Activated CD8-positive, alpha-beta memory T cell treated with anti-CD3 and anti-CD28 coated beads, Interleukin-2, amount 50 U/mL, for 24 hours (primary cell): ENCODE measurements around the gene DUOX2.

Source experiments
- DNase-seq: peaks from one replicate; pipeline ENCODE4 v3.0.0-alpha.2; 2020; ENCODE audit errors: extremely low read depth

DUOX2 gene

GRCh38 chr15:45114076-45114750 is at the start of gene DUOX2, which contains the start of gene DUOXA2:
DUOX2 (minus strand) TSS chr15:45114172; CDS start chr15:45113411, 761 bp downstream.
DUOXA2 (plus strand) TSS chr15:45114326; CDS start chr15:45114606, 280 bp downstream.
- no peak for DNase-seq

GRCh38 chr15:45163508-45163856 is 49.5 kb upstream of the DUOX2 start:
- DNase-seq: no peak

DNA sequence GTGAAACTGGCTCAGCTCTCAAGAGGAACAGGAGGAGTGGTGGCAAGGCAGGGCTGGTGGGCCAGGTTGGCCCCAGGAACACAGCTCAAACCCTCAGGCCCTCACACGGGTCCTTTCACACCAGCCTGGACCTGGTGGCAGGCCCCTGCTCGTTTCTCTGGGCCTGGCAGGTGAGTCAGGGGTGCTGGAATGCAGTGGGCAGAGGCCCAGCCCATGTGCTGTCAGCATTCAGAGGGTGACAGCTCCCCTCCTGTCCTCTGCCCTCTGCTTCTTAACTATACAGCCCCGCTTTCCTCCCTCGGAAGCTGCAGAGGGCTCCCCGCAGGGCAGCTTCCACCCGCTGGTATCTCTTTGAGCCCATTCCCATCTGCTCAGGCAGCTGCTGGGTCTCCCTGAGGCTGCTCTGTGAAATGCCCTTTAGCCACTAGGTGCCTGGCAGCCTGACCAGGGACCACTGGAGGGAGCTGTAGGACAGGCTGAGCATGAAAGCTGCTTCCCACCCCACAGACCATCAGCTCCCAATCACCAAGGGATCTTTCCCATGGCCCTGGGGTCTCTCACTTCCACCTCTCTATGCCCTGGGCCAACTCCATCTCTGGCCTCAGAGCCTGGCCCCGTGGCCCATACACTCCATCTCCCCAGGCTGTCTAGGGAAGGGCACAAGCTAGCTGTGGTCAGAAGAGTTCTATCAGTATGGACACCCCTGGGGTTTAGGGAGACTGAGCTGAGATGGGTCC is 49.0 kb upstream of the DUOX2 start:
- peak; percentile 20 for DNase-seq

DNA sequence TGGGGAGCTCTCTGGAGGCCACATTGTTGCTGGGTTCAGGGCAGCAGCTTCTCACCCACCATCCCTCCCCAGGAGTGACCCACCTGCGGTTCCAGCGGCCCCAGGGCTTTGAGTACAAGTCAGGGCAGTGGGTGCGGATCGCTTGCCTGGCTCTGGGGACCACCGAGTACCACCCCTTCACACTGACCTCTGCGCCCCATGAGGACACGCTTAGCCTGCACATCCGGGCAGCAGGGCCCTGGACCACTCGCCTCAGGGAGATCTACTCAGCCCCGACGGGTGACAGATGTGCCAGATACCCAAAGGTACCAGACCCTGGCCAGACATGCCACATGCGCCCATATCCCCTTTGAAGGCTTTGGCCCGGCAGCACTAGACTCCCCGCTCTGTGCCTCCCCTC is 47.7 kb upstream of the DUOX2 start:
- no peak for DNase-seq

GRCh38 chr15:45157974-45158373 is 44.0 kb upstream of the DUOX2 start:
- no peak for DNase-seq

GRCh38 chr15:45156744-45157455 is 42.9 kb upstream of the DUOX2 start:
- no peak for DNase-seq

DNA sequence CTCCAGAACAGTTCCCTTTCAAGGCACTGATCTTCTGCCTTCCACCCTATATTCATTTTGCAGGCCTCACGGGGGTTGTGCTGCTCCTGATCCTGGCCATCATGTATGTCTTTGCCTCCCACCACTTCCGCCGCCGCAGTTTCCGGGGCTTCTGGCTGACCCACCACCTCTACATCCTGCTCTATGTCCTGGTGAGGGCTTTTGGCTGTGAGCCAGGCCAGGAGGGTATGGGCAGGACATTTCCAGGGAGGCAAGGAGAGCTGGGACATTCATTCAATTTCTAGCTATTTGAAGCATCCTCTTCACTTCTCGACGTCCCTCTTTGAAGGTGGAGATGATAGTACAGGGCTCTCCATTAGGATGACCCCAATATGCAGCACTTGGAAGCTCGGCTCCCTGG is 41.8 kb upstream of the DUOX2 start:
- no peak for DNase-seq

- DNase-seq: no peak
Observed at GRCh38 chr15:45151998-45152828, 38.2 kb upstream of the DUOX2 start.

DNA sequence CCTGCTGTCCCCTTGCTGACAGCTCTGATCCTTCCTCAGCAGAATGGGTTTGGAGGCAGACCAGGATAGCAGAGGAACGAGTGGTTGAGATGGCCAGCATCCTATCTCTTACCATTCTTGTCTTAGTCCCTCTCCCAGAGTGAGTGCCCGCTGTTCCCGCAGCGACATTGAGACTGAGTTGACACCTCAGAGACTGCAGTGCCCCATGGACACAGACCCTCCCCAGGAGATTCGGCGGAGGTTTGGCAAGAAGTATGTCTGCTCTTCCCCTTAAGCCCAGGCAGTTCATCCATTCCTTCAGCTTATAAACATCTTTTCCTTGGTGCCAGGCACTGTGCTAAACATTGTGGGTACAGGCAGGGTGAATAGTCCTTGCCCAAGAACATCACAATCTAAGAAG is 37.0 kb upstream of the DUOX2 start:
- DNase-seq: no peak

GRCh38 chr15:45150481-45150880 is 36.5 kb upstream of the DUOX2 start:
- no peak for DNase-seq

- no peak for DNase-seq
Observed at GRCh38 chr15:45149060-45149459, 35.1 kb upstream of the DUOX2 start.

DNA sequence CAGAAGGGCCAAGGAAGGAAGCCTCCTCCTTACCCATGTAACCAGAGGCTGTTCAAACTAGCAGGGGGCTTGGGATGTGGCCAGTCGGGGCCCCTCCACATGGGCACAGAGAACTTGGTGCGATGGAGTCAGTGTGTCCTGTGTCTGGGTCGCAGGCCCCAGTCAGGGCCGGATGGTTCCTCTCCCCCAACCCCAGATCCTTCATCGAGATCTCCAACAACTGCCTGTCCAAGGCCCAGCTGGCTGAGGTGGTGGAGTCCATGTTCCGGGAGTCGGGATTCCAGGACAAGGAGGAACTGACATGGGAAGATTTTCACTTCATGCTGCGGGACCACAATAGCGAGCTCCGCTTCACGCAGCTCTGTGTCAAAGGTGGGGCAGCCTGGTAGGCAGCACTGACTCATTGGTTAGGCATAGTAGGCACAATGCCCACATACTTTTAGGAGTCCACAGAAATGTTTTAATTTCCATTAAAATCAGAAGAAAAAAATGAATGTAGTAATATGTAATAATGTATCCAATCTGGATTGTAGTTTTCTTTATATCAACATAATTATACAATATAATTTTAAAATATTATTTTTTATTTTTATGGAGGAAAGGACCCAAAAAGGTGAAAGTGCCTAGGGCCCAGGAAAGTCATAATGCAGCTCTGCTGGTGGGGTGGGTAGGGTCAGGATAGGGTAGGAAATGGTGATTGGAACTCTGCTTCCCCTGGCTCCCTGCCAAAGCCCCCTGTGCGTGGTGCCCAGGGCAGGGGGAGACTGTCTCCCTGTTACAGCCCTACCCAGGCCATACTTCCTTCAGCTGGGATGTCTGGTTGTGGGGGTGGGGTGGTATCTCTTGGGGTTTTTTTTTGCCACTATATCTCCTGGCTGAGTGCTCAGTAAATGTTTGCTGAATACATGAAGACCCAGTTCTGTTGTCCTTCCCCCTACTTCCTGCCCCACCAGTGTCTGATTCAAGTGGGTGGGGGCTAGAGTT is 34.4 kb upstream of the DUOX2 start:
- no peak for DNase-seq

DNA sequence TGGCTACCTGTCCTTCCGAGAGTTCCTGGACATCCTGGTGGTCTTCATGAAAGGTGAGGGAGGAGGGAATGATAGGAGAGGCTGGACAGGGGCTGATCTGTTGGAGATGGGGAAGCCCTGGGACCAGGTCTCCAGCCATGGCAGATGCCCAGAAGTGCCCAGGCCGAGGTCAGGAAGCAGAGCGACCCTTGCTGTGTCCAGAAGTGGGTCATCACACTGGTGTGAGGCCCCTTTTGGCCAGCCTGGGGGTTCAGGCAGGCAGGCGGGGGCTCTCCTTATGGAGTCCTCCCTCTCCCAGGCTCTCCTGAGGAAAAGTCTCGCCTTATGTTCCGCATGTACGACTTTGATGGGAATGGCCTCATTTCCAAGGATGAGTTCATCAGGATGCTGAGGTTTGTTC is 33.6 kb upstream of the DUOX2 start:
- no peak for DNase-seq

- no peak for DNase-seq
Observed at GRCh38 chr15:45146405-45146804, 32.4 kb upstream of the DUOX2 start.

GRCh38 chr15:45144775-45145174 is 30.8 kb upstream of the DUOX2 start:
- no peak for DNase-seq

GRCh38 chr15:45143946-45144345 is 30.0 kb upstream of the DUOX2 start:
- no peak for DNase-seq

DNA sequence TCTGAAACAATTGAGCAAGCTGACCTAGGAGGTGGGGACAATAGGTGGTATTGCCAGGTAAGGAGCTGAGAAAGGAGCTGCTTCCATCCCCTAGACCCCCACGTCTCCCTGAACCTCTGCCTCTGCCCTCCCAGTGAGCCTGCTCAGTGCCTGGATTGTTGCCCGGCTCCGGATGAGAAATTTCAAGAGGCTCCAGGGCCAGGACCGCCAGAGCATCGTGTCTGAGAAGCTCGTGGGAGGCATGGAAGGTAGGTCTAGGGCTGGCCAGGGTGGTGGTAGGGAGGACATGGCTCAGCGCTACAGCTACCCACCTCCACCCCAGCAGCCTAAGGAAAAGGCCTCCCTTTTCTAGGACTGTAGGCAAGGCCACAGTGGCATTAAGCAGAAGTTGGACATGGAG is 29.1 kb upstream of the DUOX2 start:
- no peak for DNase-seq

DNA sequence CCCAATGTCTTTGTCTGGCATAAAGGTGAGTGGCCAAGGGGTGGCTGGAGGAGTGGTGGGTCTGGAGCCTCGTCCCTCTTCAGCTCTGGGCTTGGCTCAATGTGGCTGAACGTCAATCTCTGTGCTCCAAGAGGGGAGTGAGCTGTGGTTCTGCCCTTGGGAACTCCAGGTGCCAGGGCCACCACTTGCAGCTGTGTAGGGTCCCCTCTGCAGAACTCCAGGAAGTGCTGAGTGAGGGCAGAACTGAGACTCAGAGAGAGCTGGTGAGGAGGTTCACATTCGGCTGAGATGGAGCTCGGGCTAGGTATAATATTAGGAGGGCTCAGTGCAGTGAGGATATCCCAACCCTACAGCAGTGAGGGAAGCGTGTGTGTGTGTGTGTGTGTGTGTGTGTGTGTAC is 27.4 kb upstream of the DUOX2 start:
- DNase-seq: no peak

- no peak for DNase-seq
Observed at GRCh38 chr15:45140557-45141250, 26.7 kb upstream of the DUOX2 start.

DNA sequence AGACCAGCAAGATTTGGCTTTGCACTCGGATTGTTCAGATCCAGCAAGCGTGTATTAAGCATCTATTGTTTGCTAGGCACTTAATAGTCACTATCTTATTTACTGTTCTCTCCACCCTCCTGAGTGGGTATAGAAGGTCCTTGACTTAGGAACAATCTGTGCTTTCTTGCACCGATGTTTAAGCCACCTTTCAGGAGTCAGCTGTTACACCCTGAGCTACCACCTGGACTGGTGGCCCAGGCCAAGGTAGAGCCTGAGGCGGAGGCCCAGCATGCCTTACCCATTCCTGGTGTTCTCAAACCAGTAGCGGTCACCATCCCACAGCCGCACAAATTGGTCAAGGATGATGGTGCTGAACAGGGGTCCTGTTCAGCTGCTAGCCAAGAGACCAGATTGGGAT is 25.8 kb upstream of the DUOX2 start:
- DNase-seq: no peak
